GM18499 (cell line): ENCODE data around the gene RPS6KA1.

Experiments
- ATAC-seq: cut with Tn5 transposase; IDR thresholded peaks from one replicate; pipeline ENCODE4 v1.9.1; 2021; ENCODE audit warnings: moderate number of reproducible peaks; ENCODE audit not compliant: insufficient read depth, unreplicated experiment

RPS6KA1 gene

GRCh38 chr1:26552720-26553119, 23.2 kb downstream of the RPS6KA1 start:
- ATAC-seq, result no peak

GRCh38 chr1:26553942-26554682, 24.6 kb downstream of the RPS6KA1 start:
- ATAC-seq, result no peak

GRCh38 chr1:26554781-26555180, 25.2 kb downstream of the RPS6KA1 start:
- ATAC-seq, result no peak

- ATAC-seq, result no peak
Observed at GRCh38 chr1:26555550-26555981, 26.0 kb downstream of the RPS6KA1 start.

- ATAC-seq, result no peak
Observed at GRCh38 chr1:26556111-26556510, 26.6 kb downstream of the RPS6KA1 start.

- ATAC-seq, result no peak
Observed at GRCh38 chr1:26557008-26557407, 27.4 kb downstream of the RPS6KA1 start.

- no peak for ATAC-seq
Observed at GRCh38 chr1:26558685-26559048, 29.1 kb downstream of the RPS6KA1 start.

GRCh38 chr1:26560403-26560780, 30.8 kb downstream of the RPS6KA1 start:
- ATAC-seq, result no peak

- ATAC-seq, result no peak
Observed at GRCh38 chr1:26570287-26570686, 40.7 kb downstream of the RPS6KA1 start.

GRCh38 chr1:26571381-26571780, 41.8 kb downstream of the RPS6KA1 start:
- ATAC-seq, result no peak

- ATAC-seq, result no peak
Observed at GRCh38 chr1:26574018-26574417, 44.5 kb downstream of the RPS6KA1 start.

- ATAC-seq, result no peak
Observed at GRCh38 chr1:26574719-26575251, 45.2 kb downstream of the RPS6KA1 start.

- ATAC-seq, result no peak
Observed at GRCh38 chr1:26575348-26575747, 45.8 kb downstream of the RPS6KA1 start.

GRCh38 chr1:26578167-26578566, 48.6 kb downstream of the RPS6KA1 start:
- no peak for ATAC-seq

GRCh38 chr1:26579681-26580111, 50.1 kb downstream of the RPS6KA1 start:
- no peak for ATAC-seq

- ATAC-seq, result no peak
Observed at GRCh38 chr1:26580116-26580515, 50.6 kb downstream of the RPS6KA1 start.

- no peak for ATAC-seq
Observed at GRCh38 chr1:26581287-26581651, 51.7 kb downstream of the RPS6KA1 start.

- no peak for ATAC-seq
Observed at GRCh38 chr1:26582053-26582835, 52.7 kb downstream of the RPS6KA1 start.

GRCh38 chr1:26582836-26583460, 53.4 kb downstream of the RPS6KA1 start:
- no peak for ATAC-seq

- ATAC-seq, result no peak
Observed at GRCh38 chr1:26583646-26584485, 54.3 kb downstream of the RPS6KA1 start.
